Measurements from ENCODE around the gene PPP4R1.
"Not testable (repeated sequence)": the region's sequence is repeated elsewhere in the genome, so short reads cannot be mapped to it uniquely, and the experiment has no call there.

The PPP4R1 gene

DNA sequence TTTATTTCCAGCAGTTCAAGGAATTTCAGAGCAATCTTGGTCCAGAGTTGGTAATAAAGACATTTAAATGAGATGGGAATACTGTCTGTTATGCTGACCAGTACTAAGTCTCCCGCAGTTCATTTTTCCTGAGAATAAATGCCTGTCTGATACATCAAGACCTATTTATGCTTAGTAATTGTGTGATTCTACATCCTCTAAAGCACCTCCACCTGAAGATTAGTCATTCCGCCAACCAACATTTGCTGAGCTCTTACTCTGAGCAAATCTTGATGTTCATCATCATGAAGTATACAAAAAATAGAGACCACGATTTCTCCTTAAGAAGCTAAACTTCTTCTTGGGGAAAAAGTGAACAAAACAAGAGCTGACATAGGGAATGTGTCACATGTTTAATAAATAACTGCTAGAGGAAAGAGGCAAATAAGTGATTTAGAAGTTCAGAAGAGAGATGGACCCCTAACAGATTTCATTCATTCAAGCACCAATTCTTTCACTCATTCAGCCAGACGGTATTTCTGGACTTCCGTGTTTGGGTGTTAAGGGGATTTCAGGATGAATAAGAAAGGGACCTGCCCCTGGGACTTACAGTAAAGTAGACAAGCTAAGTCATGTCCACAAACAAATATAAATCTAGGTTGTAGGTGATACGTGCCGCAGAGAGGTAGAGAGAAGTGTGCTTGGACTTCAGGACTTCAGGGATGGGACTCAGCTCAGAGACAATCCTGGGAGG lies 34.2 kb upstream of the PPP4R1 start:
- H3K4me1 ChIP-seq: peaks cover 0 to 16% (median 3%) of the 10 kb centered on the region in 10 experiments; a peak in 8 of 20 replicates
- no peaks in the 10 kb centered on the region for H3K27me3 ChIP-seq
- no peaks in the 10 kb centered on the region for H3K9me3 ChIP-seq (replicated peaks in 1 of 11)
- no peaks in the 10 kb centered on the region for H3K36me3 ChIP-seq
- H3K4me3 ChIP-seq: no peak overlapping the region
- peak overlapping the region in 2 of 11 experiments; percentile 30 to 44; a peak in 1 of 22 replicates for H3K4me2 ChIP-seq
- TF ChIP-seq Cebpa-rat (IDR thresholded peaks at IDR 0.05): no peak
- no peak overlapping the region for H3K27ac ChIP-seq
- H3K9ac ChIP-seq: no peak overlapping the region
- H4K20me1 ChIP-seq: no peaks in the 10 kb centered on the region

DNA sequence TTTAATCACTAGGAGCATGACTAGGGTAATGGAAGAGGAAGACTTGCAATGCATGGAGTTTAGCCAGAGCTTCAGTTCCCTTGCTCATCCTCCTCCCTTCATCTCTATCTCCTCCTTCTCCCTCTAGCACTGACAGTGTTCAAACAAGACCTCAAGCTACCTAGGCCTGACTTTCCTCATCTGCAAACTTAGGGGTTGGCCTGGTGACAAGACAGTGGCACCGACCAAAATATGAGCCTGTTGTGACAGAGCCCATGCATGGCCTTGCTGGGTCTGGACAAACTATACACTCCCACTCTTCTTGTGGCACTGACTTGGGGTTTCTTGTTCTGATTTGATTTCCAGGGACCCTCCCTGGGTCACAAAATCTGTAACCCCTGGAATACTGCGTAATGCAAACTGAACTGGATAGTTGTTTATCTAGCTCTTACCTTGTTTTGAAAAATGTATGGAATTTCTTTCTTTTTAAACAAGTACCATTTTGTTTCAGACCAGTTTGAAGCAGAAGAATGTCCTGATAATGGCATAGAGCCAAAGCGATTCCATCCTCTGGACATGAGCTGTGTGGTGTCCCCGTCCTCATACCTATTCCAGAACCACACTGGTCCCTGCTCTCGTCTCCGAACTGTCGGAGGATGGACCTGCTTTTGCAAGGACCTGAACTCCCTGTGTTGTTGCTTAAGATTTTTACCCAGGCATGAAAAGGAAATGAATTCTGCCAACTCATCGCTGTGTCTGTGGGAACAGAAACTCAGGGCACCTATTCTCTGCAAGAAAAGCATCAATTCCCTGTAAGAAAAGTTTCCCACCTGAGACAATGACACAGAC lies 33.4 kb upstream of the PPP4R1 start:
- no peak overlapping the region for H3K27ac ChIP-seq
- H3K4me3 ChIP-seq: no peak overlapping the region

DNA sequence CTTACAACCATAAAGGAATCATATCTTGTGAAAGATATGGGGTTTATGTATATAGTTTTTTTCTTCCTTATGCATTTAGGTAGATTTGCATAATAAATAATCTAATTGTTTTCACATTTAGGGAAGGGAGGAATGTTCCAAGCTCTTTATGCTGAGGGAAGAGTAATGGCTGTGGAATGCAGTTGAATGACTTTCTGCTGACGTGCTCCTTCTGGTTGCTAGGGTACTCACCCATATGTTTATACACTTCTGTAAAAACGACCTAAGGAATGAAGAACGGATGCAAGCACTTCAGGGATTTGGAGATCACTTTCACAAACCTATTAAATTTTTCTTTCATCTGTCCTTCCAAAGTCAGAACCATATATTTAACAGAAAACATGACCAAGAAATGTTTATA lies 29.2 kb upstream of the PPP4R1 start:
- no peak overlapping the region for H3K27ac ChIP-seq

More for the DNA sequence above, 33.4 kb upstream of the PPP4R1 start:
- Histone ChIP-seq H3K36me3 (no peaks in the 10 kb centered on the region), H4K20me1 (no peaks in the 10 kb centered on the region), H3K4me2 (peak overlapping the region in 5 of 11 experiments; percentile 10 to 44 (median 30); a peak in 7 of 22 replicates), H3K9me3 (replicated peaks in 1 of 11) (no peaks in the 10 kb centered on the region), H3K4me1 (peaks cover 0 to 16% (median 3%) of the 10 kb centered on the region in 10 experiments; a peak in 8 of 20 replicates), H3K27me3 (no peaks in the 10 kb centered on the region), H3K9ac (no peak overlapping the region)
- no peak for TF ChIP-seq Cebpa-rat (IDR thresholded peaks at IDR 0.05)

DNA sequence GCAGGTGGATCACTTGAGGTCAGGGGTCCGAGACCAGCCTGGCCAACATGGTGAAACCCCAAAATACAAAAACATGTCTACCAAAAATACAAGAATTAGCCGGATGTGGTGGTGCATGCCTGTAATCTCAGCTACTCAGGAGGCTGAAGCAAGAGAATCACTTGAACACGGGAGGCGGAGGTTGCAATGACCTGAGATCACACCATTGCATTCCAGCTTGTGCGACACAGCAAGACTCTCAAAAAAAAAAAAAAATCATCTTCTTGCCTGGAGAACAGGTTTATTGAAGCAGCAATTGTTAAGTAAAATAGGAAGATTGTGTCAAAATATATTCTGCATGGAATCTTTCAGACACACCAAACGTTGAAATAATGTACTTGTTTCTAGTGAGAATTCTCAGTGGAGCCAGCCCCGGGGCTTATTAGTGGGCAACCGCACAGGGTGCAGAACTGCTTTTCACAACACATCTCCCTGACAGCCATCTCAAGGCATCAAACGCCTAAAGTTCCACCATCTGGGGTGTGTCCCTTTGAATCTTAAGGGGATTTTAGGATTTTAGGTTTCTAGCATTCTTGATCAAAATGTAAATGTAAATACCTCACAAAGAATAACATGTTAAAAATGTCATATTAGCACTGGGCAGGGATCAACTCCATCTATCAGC lies 28.6 kb upstream of the PPP4R1 start:
- H3K4me3 ChIP-seq: no peak overlapping the region
- H3K9ac ChIP-seq: no peak overlapping the region

More for the DNA sequence above, 29.2 kb upstream of the PPP4R1 start:
- Histone ChIP-seq H3K27me3 (no peaks in the 10 kb centered on the region), H3K36me3 (no peaks in the 10 kb centered on the region), H3K9ac (no peak overlapping the region), H3K4me2 (no peak overlapping the region), H3K9me3 (replicated peaks in 1 of 11) (no peaks in the 10 kb centered on the region), H3K4me3 (no peak overlapping the region), H3K4me1 (peaks cover 0 to 16% (median 3%) of the 10 kb centered on the region in 10 experiments; a peak in 8 of 20 replicates), H4K20me1 (no peaks in the 10 kb centered on the region)
- TF ChIP-seq Cebpa-rat (IDR thresholded peaks at IDR 0.05): no peak

DNA sequence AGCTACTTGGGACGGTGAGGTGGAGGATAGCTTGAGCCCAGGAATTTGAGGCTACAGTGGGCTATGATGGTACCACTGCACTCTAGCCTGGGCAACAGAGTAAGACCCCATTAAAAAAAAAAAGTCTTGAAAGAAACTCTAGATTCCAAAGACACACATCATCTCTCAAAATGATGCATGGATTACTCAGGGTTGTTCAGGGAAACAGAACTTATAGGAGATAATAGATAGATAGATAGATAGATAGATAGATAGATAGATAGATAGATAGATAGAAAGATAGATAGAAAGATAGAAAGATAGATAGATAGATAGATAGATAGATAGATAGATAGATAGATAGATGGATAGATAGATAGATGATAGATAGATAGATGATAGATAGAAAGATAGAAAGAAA lies 26.7 kb upstream of the PPP4R1 start:
- not testable (repeated sequence) for H3K9me3 ChIP-seq (replicated peaks in 1 of 11); H3K4me1 ChIP-seq; H3K4me2 ChIP-seq; H3K9ac ChIP-seq; H3K27me3 ChIP-seq; H3K36me3 ChIP-seq; H3K4me3 ChIP-seq; H3K27ac ChIP-seq; H4K20me1 ChIP-seq

More for the DNA sequence above, 28.6 kb upstream of the PPP4R1 start:
- Histone ChIP-seq H3K36me3 (no peaks in the 10 kb centered on the region), H3K27ac (no peak overlapping the region), H4K20me1 (no peaks in the 10 kb centered on the region), H3K27me3 (no peaks in the 10 kb centered on the region), H3K4me2 (no peak overlapping the region), H3K4me1 (peaks cover 0 to 10% (median under 1%) of the 10 kb centered on the region in 10 experiments; a peak in 8 of 20 replicates), H3K9me3 (replicated peaks in 1 of 11) (no peaks in the 10 kb centered on the region)
- TF ChIP-seq Cebpa-rat (IDR thresholded peaks at IDR 0.05): no peak

DNA sequence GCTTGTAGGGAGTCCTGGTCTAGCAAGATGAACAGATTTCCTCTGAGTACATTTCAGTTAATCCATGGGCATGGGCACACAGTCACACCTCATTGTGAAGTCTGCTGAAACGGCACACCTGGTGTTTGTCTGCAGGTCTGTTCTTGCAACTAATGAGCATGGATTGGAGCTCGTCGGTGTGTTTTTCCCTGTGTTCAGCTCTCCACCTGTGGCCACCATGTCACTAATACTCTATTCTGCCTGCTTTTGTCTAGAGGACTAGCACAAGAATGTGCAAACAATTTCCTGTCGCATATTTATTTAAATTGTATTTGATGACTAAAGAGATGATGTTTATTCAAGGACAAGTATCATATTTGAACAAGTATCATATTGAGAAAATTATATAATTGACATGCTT lies 24.5 kb upstream of the PPP4R1 start:
- Histone ChIP-seq H3K9ac (no peak overlapping the region), H3K9me3 (replicated peaks in 1 of 11) (peaks cover 10 to 19% (median 13%) of the 10 kb centered on the region in 11 experiments; a peak in 19 of 22 replicates)

DNA sequence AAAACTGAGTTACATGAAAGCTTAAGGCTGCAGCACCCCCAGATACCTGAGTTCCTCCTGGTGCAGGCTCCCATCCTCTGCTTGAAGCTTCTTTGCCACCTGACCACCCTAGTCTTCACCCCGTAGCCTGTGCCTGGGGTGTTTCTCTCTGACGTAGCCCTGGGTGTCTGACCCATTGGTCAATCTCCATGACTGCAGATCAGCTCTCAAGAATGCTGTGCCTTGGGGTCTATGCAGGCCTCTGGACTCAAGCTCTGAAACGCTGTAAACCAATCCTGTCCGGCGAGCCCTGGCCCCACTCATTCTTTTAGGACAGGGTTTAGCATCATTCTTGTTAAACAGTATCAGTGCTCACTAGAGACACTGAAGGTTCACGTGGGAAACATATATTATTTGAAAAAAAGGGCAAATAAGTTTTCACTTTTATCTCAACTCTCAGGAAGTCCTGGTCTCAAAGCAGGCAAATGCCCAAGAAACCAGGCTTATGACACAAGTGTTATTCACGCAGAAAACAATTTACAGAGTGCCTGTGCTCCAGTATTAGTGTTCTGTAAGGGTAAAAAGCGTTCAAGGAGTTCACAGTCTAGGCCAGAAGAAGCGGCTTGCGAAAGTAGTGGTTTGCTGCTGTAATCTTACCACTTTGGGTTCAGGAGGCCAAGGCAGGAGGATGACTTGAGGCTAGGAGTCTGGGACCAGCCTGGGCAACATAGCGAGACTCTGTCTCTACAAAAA lies 22.8 kb upstream of the PPP4R1 start:
- H3K9me3 ChIP-seq (replicated peaks in 1 of 11): peaks cover 10 to 19% (median 13%) of the 10 kb centered on the region in 11 experiments; a peak in 19 of 22 replicates
- H3K4me2 ChIP-seq: no peak overlapping the region
- no peaks in the 10 kb centered on the region for H3K4me1 ChIP-seq
- H3K9ac ChIP-seq: no peak overlapping the region
- no peaks in the 10 kb centered on the region for H3K27me3 ChIP-seq
- no peak overlapping the region for H3K4me3 ChIP-seq
- no peak for TF ChIP-seq Cebpa-rat (IDR thresholded peaks at IDR 0.05)
- H3K27ac ChIP-seq: no peak overlapping the region
- H4K20me1 ChIP-seq: no peaks in the 10 kb centered on the region
- no peaks in the 10 kb centered on the region for H3K36me3 ChIP-seq

More for the DNA sequence above, 24.5 kb upstream of the PPP4R1 start:
- Histone ChIP-seq H3K4me3 (no peak overlapping the region), H3K4me2 (no peak overlapping the region), H4K20me1 (no peaks in the 10 kb centered on the region), H3K36me3 (no peaks in the 10 kb centered on the region), H3K27ac (no peak overlapping the region), H3K27me3 (no peaks in the 10 kb centered on the region), H3K4me1 (no peaks in the 10 kb centered on the region)
- no peak for TF ChIP-seq Cebpa-rat (IDR thresholded peaks at IDR 0.05)

DNA sequence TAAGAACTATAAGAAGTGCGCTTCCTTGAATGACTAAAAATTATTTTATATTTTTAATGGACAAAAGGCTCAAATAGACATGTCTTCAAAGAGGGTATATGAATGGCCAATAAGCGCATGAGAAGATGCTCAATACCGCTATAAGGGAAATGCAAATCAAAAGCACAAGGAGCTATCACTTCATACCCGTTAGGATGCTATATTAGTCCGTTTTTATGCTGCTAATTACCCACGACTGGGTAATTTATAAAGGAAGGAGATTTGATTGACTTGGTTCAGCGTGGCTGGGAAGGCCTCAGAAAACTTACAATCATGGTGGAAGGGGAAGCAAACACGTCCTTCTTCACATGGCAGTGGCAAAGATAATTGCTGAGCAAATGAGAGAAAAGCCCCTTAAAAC lies 20.5 kb upstream of the PPP4R1 start:
- H3K4me3 ChIP-seq: no peak overlapping the region
- no peak overlapping the region for H3K4me2 ChIP-seq
- no peaks in the 10 kb centered on the region for H4K20me1 ChIP-seq
- no peaks in the 10 kb centered on the region for H3K36me3 ChIP-seq
- no peak for TF ChIP-seq Cebpa-rat (IDR thresholded peaks at IDR 0.05)
- peaks cover 10 to 19% (median 13%) of the 10 kb centered on the region in 11 experiments; a peak in 19 of 22 replicates for H3K9me3 ChIP-seq (replicated peaks in 1 of 11)
- H3K9ac ChIP-seq: no peak overlapping the region
- H3K27me3 ChIP-seq: no peaks in the 10 kb centered on the region
- H3K27ac ChIP-seq: no peak overlapping the region
- no peaks in the 10 kb centered on the region for H3K4me1 ChIP-seq

All from BLaER1 treated with 17β-estradiol and CSF1 and Interleukin-3, amounts not matched to agents 10 nM and 100 nM (cell line).